HG03025 (cell line): ENCODE data around the gene NPFFR1.

Source experiments
- ATAC-seq: cut with Tn5 transposase; IDR thresholded peaks from one replicate; pipeline ENCODE4 v1.9.1; 2021; ENCODE audit warnings: mild to moderate bottlenecking, moderate library complexity; ENCODE audit not compliant: unreplicated experiment, low FRiP score

The NPFFR1 gene, protein sequence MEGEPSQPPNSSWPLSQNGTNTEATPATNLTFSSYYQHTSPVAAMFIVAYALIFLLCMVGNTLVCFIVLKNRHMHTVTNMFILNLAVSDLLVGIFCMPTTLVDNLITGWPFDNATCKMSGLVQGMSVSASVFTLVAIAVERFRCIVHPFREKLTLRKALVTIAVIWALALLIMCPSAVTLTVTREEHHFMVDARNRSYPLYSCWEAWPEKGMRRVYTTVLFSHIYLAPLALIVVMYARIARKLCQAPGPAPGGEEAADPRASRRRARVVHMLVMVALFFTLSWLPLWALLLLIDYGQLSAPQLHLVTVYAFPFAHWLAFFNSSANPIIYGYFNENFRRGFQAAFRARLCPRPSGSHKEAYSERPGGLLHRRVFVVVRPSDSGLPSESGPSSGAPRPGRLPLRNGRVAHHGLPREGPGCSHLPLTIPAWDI

GRCh38 chr10:70283445-70284399 lies at the start of gene NPFFR1:
Gene NPFFR1 (minus strand): TSS chr10:70284004. CDS start chr10:70283676, 328 bp downstream.
- no peak for ATAC-seq

GRCh38 chr10:70333268-70333667 lies 49.5 kb upstream of the NPFFR1 start:
- no peak for ATAC-seq

DNA sequence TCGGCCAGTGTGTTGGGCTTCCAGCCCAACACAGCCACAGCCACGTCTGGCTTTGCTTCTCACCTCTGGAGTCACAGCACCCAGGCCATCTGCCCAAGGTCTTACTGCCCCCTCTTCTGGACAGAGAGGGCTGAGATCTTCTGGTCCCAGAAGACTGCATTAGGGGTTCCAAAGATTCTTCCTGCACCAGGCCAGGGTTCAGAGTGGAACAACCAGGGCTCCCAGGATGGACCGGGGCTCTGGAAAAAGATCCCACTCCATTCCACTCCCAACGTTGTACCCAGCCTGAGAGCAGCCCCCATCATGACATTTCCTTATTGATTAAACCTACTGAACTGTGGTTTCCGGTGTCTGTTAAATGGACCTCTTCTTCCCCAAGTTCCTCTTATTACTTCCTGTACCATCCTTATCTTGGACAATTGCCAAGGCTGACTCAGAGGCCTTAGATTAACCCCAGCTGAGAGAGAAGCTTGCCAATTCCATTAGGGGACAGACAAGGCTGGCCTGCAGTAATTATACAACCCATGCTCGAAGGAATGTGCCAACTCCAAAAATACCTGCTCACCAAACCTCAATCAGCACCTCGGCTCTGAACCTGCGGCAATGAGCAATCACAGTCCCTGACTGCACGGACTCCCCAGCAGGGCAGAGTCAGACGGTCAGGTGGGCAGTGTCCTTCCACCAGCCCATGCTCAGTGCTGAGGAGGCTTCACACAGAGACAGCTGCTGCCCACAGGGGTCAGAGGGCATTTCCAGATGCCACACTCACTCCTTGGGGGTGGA lies 47.9 kb upstream of the NPFFR1 start:
- peak; percentile 55 for ATAC-seq

- ATAC-seq = no peak
Observed at GRCh38 chr10:70331160-70331485, 47.3 kb upstream of the NPFFR1 start.

GRCh38 chr10:70330671-70331070 lies 46.9 kb upstream of the NPFFR1 start:
- no peak for ATAC-seq

DNA sequence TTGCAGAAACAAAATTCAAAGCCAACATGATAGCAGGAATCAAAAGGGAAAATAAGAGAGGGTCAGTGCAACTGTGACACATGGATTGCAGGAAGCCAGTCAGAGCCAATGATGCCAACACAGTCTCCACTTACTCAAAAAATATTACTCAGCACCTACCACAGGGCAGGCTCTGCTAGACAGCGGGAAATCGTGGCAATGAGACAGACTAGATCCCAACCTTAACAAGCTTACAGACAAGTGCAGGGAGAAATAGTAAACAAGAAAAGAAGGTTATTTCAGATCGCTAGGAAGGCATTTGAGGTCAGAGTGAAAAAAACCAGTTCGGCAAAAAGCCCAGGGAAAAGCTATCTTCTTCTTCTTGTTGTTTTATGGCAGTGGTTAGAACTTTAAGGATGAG lies 45.2 kb upstream of the NPFFR1 start:
- ATAC-seq = no peak

- ATAC-seq = no peak
Observed at GRCh38 chr10:70328018-70328417, 44.2 kb upstream of the NPFFR1 start.

GRCh38 chr10:70324951-70325781 lies 41.4 kb upstream of the NPFFR1 start:
- ATAC-seq = no peak

GRCh38 chr10:70324339-70324861 lies 40.6 kb upstream of the NPFFR1 start:
- no peak for ATAC-seq

- ATAC-seq = no peak
Observed at GRCh38 chr10:70323697-70324338, 40.0 kb upstream of the NPFFR1 start.

DNA sequence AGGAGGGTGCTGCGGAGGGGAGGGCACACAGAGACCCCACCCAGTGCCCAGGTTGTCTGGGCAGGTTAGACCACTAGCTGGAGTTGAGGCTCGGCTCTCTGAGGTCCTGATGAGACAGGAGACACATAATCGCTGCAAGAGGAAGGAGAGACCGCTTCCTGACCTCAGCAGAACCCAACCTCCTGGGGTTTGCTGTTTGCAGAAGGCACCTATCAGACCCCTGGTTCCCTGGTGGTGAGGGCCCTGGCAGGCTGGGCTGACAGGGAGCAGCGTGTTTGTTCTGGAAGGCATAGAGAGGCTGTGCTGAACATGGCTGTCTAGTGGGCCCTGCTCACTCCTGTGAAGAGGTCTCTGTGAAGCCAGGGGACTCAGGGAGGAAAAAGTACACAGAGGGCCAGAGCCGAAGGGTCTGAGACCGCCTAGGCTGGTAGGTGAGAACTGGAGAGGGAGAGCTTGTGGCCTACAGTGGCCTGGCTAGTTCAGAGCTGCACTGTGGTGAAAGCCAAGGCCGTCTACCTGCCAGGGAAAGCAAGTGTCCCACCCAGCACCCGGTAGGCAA lies 39.4 kb upstream of the NPFFR1 start:
- no peak for ATAC-seq

- ATAC-seq = no peak
Observed at GRCh38 chr10:70321897-70322890, 38.4 kb upstream of the NPFFR1 start.

DNA sequence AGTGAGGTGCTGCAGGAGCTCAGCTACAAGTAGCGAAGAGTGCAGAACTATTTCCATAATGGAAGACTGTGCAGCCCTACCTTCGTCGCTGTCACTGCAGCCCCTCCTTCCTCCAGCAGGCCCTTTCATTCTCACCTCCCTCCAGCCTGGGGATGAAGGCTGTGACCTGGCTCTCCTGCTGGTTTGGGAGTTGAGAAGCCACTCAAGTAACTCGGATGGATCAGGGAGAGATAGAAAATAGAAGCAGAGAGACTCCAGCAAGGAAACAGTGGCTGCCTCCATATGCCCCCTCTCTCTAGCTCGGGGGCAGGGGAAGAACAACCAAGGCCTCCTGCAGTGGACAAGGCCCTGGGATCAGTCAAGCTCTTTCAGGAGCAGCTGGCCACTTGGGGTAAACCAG lies 37.4 kb upstream of the NPFFR1 start:
- ATAC-seq = no peak

DNA sequence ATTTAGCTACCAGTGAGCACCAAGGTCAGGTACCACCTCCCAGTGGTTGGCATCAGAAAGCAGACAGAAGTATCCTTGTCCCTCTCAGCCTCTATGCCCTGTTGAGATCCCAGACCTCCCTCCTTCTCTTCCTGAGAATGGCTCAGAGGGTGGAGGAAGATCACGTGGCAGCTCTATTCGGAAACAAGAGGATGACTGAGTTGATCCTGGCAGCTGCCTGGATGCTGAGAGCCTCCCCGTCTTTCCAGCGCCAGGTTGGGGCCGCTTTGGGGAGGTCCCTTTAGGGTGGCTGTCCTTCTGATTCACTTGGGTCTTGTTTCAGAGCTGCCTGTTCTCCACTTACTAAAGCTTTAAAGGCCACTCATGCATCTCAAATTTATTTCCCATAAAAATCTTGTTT lies 36.9 kb upstream of the NPFFR1 start:
- no peak for ATAC-seq

GRCh38 chr10:70319824-70320223 lies 36.0 kb upstream of the NPFFR1 start:
- no peak for ATAC-seq

GRCh38 chr10:70319183-70319582 lies 35.4 kb upstream of the NPFFR1 start:
- ATAC-seq = no peak

- ATAC-seq = no peak
Observed at GRCh38 chr10:70317943-70318318, 34.1 kb upstream of the NPFFR1 start.
